OCI-LY7 (cell line): Measurements from ENCODE around the gene ERCC8.

Source experiments
- EZH2phosphoT487 ChIP-seq: fragments of 200-600 bp; sonication (generic); IDR thresholded peaks from 2 replicates; pipeline ENCODE4 v1.6.1; 2018; ENCODE audit warnings: low read depth, borderline replicate concordance, mild to moderate bottlenecking, mixed run types, antibody characterized with exemption, low read length, moderate library complexity, mixed read lengths
- TF ChIP-seq, protein P1 (sequence below): fragments of 200-600 bp; sonication (generic); conservative IDR thresholded peaks from 2 replicates; pipeline ENCODE4 v1.5.1; 2014; ENCODE audit warnings: mild to moderate bottlenecking, antibody characterized with exemption, low read length, moderate library complexity, mixed read lengths

DNA sequence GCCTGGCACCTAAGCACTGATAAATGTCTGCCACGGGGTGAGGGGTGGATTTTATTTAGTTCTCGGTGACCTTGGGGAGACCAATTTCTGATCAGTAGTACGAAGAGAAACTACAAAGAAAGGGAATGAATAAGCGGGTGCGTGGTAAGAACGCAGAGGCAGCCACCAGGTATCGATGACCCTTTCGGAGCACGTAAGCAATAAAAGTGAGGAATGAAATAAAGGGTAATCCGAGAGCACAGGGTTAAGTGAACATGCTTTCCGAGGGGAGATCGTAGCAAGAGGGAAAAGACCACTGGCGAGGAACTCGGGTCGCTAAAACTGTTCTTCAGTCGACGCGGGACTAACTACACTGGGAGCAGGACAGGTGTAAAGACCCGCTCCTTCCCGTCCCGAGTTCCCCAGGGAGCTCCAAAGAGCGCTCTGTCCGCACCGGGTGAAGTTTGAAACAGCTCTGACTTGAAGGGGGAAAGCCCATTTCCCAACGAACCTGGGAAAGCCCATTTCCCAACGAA, 101.9 kb downstream of the ERCC8 start:
- TF ChIP-seq, protein P1, sequence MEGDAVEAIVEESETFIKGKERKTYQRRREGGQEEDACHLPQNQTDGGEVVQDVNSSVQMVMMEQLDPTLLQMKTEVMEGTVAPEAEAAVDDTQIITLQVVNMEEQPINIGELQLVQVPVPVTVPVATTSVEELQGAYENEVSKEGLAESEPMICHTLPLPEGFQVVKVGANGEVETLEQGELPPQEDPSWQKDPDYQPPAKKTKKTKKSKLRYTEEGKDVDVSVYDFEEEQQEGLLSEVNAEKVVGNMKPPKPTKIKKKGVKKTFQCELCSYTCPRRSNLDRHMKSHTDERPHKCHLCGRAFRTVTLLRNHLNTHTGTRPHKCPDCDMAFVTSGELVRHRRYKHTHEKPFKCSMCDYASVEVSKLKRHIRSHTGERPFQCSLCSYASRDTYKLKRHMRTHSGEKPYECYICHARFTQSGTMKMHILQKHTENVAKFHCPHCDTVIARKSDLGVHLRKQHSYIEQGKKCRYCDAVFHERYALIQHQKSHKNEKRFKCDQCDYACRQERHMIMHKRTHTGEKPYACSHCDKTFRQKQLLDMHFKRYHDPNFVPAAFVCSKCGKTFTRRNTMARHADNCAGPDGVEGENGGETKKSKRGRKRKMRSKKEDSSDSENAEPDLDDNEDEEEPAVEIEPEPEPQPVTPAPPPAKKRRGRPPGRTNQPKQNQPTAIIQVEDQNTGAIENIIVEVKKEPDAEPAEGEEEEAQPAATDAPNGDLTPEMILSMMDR: no peak
- TF ChIP-seq EZH2phosphoT487: no peak
